ENCODE results near the gene SLC25A29.

DNA sequence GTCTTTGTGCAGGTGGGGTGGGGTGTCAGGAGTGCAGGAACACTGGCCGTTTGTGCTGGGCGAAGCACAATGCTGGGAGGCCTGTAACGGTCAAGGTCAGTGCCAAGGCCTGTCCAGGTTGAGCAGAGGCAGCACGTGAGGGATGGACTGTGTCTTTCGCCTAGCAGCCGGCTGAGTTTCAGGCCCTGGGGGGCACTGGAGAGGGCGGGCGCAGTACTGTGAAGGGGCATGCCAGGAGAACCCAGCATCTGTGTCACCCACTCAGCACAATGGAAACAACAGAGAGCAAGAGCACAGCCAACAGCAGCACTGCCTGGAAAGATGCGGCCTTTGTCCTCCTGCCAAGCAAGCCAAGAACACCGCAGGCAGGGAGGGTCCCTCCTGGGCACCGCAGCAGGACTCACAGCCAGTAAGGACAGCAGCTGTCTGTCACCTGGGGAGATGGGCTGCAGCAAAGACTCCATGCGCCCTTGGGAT lies 42.0 kb upstream of the SLC25A29 start:
- TF ChIP-seq ZNF274 (IDR thresholded peaks at IDR 0.05; ENCODE audit: low read depth, low read length) = no peak
- TF ChIP-seq YY1 (IDR thresholded peaks at IDR 0.05; ENCODE audit: insufficient read depth, insufficient read length) = no peak
